ENCODE results near the gene TRIM15.

DNA sequence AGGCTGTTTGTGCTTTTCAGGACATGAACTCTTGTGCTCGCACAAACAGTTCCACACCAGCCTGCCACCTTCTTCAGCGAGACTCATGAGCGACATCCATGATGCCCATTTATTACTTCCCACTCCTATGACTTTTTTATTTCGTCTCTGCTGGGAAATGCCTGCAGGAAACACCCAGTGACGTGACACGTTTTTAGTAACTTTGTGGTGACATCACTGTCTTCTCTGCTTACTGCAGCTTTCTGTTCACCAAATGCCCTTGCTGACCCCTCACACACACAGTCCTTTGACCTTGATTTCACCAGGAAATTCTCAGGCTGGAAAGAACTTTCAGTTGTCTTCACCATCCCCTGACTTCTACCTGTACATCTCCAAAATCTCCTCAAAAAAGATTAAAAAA, 18.5 kb upstream of the TRIM15 start:
- TF ChIP-seq, protein P1, sequence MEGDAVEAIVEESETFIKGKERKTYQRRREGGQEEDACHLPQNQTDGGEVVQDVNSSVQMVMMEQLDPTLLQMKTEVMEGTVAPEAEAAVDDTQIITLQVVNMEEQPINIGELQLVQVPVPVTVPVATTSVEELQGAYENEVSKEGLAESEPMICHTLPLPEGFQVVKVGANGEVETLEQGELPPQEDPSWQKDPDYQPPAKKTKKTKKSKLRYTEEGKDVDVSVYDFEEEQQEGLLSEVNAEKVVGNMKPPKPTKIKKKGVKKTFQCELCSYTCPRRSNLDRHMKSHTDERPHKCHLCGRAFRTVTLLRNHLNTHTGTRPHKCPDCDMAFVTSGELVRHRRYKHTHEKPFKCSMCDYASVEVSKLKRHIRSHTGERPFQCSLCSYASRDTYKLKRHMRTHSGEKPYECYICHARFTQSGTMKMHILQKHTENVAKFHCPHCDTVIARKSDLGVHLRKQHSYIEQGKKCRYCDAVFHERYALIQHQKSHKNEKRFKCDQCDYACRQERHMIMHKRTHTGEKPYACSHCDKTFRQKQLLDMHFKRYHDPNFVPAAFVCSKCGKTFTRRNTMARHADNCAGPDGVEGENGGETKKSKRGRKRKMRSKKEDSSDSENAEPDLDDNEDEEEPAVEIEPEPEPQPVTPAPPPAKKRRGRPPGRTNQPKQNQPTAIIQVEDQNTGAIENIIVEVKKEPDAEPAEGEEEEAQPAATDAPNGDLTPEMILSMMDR (IDR thresholded peaks at IDR 0.05) = no peak
- no peak for TF ChIP-seq POLR2A (IDR thresholded peaks at IDR 0.05)

All from stomach (tissue), 4 donors.